ENCODE data around the gene PRPF19.

Gene PRPF19

DNA sequence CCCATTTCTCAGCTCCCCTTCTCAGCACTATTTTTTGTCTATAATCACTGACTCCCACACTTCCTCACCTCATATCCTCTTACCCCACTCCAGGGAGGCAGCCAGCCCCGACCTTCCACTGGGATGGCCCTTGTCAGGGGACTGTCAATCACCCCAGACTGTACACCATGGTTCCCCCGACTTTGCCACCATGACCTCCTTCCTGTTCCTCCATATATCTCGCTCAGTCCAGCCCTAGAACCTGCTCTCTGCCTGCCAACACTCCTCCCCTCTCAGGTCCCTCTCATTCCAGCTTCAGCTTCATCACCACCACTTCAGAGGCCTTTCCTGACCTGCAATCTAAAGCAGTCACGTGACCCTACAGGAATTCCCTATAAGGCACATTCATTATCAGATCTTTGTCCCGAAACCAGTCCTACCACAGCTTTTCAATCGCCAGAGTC is 16.5 kb downstream of the PRPF19 start:
- TF ChIP-seq, protein P1, sequence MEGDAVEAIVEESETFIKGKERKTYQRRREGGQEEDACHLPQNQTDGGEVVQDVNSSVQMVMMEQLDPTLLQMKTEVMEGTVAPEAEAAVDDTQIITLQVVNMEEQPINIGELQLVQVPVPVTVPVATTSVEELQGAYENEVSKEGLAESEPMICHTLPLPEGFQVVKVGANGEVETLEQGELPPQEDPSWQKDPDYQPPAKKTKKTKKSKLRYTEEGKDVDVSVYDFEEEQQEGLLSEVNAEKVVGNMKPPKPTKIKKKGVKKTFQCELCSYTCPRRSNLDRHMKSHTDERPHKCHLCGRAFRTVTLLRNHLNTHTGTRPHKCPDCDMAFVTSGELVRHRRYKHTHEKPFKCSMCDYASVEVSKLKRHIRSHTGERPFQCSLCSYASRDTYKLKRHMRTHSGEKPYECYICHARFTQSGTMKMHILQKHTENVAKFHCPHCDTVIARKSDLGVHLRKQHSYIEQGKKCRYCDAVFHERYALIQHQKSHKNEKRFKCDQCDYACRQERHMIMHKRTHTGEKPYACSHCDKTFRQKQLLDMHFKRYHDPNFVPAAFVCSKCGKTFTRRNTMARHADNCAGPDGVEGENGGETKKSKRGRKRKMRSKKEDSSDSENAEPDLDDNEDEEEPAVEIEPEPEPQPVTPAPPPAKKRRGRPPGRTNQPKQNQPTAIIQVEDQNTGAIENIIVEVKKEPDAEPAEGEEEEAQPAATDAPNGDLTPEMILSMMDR (conservative IDR thresholded peaks at IDR 0.05), result no peak
- H3K27ac ChIP-seq, result peak overlapping the region; percentile 58

DNA sequence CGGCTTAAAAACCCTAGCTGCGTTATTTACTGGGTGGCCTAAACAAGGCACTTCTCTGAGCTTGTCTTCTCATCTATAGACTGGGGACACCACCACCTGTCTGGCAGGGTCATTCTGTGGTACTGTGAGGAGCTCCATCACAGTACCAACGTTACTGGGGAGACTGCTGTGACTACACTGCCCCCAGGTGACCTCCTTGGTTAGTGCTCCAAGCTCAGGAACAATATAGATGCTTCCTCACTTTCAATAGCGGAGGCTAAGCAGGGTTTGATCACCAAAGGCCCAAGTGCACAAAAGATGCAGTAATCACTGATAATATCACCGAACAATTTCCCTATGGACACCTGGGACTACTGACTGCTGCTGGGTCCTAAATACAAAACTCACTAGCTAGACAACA is 18.8 kb downstream of the PRPF19 start:
- H3K27ac ChIP-seq, result 0 out of 2 replicates have a peak overlapping the region, but pooled peaks have one; percentile 9
- TF ChIP-seq, protein P1 (conservative IDR thresholded peaks at IDR 0.05), result peak; percentile 73

DNA sequence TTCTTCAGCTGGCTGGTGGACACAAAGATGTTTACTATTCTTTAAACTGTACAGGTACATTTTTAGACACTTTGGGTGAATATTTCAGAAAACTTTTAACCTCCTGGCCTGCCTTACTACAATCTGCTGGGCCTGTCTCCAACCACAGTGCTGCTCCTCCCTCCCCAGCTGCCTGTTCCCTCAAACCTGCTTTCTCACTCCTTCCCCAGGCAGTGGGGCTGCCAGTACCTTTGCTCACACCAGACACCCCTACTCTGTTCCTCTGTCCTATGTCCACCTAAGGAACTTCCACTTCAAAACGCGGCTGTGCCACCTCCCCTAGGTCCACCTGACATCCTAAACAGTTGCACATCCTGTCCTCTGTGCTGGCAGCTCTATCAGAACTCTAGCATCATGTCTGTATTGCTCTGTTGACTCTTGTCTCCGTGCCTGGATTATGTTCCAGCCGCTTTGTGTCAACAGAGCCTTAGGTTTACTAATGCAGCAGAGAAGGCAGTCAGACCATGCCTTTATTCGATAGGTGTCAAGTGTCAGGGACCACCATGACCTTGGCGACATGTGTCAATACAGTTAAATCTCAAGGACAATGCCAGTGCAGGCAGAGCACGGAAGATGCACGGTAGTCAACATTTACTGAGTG is 25.6 kb downstream of the PRPF19 start:
- TF ChIP-seq, protein P1 (conservative IDR thresholded peaks at IDR 0.05), result no peak
- peak overlapping the region; percentile 71 for H3K27ac ChIP-seq

DNA sequence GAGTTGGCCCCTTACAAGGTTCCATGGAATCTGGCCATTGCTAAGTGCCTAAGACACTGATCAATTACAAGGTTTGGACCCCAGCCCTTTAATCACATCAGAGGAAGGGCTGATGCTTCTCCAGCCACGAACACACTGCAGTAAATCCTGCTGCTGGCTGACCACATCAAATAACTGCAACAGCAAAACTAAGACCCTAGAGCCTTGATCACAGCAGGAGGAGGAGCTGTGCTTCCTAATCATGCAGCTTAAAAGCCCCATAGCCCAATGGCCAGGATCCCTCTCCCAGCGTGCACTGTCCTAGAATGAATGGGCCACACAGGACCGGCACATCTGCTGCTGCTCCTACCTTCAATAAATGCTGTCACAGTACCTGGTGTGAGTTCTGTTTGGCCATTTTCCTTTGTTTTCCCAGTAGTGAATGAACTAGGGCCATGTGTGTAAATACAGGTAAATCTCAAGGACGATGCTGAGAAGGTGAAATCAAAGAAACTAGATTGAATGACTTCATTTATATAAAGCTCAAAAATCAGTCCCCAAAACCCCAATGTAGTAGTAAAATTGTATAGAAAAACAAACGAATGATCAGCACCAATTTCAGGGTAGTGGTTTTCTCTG is 26.3 kb downstream of the PRPF19 start:
- H3K27ac ChIP-seq, result peak overlapping the region; percentile 71
- TF ChIP-seq, protein P1 (conservative IDR thresholded peaks at IDR 0.05), result no peak

DNA sequence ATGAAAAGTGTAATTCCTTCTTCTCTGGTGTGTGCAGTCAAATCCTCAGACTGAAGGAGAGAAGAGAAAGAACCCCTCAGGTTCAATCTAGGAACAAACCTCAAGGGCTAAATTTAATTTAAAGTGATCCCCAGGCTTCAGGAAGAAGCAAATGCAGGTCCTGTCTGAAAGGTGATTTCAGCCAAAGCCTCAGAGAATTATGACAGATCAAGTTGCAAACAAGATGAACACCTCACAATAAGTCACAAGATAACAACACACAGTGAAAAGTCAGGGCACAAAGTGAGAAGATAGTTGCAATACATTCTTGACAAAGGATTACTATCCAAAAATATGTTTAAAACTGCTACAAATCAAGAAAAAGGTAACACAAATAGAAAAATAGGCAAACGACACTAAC is 27.3 kb downstream of the PRPF19 start:
- H3K27ac ChIP-seq, result no peak overlapping the region
- TF ChIP-seq, protein P1 (conservative IDR thresholded peaks at IDR 0.05), result no peak

DNA sequence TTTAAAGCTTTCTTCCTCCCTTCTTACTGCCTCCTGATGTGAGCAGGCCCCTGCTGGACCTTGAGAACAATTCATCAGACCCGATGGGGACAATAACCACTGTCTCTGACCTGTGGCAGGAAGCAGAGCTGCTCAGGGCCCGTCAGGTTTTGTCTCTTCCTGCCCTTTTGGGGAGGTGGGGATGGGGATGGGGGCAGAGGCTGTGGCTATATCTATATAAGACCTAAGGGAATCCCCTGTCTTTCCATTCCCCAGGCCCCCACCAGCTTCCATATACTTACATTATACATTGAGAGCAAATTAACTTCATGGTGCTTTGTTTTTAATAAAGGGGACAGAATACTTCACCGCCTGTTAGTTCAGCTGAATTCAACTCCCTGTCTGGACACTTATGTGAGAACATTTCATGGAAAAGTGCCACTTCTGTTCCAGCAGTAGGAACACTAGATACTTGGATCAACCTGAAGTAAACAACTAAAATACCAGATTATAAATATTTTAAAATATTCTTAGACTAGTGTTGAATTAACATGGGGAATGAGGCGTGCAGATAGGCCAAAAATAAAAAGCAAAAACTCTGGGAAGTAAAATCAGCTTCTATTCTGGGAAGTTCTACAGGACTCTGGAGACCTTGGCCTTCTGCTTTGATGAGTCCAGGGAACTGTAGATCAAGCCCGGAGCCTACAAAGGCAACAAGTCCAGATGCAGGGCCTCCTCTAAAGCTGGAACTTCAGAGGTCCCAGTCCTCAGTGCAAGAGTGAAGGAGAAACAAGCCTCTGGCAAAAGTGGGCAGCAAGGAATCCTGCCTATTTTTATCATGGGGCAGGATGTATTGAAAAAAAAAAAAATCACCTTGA is 27.9 kb downstream of the PRPF19 start:
- H3K27ac ChIP-seq, result no peak overlapping the region
- TF ChIP-seq, protein P1 (conservative IDR thresholded peaks at IDR 0.05), result no peak

DNA sequence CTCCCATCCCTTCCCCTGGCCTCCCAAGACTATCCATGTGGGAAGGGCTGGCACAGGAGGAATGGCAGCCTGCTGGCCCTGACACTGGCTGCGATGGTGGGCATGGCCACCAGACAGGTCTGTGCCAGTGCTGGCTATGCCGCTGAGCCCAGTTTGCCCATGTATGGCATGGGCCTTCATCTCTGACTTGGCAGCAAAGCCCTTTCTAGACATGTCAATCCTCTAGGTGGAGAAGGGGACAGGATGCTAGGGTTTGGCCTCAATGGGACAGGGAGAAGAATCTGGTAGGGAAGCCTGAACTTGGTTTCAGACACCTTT is 30.3 kb downstream of the PRPF19 start:
- TF ChIP-seq, protein P1 (conservative IDR thresholded peaks at IDR 0.05), result no peak
- H3K27ac ChIP-seq, result no peak overlapping the region

All from VCaP (cell line).